ENCODE data around the gene MARCHF6. TPM values are rescaled to one million over a fixed set of nuclear protein-coding genes. Genes with fewer than 3 reads are reported as not detected.

MARCHF6 gene
- total and polyA plus RNA-seq, 2 experiments from 2014 or later, result 70.8 to 77.5 TPM

GRCh38 chr5:10360686-10361085, 7.2 kb downstream of the MARCHF6 start (continued):
- TF ChIP-seq REST (IDR thresholded peaks at IDR 0.05; ENCODE audit: unreplicated experiment) (no peak), ZNF331 (CRISPR knock-in tag; IDR thresholded peaks at IDR 0.05; ENCODE audit: low read depth) (no peak), JUNB (IDR thresholded peaks at IDR 0.05; ENCODE audit: unreplicated experiment) (no peak), EZH2 (IDR thresholded peaks at IDR 0.05; ENCODE audit: low read depth, unreplicated experiment) (no peak), CREB1 (CRISPR knock-in tag; IDR thresholded peaks at IDR 0.05; ENCODE audit: low read depth) (no peak), POLR2AphosphoS5 (IDR thresholded peaks at IDR 0.05; ENCODE audit: low read depth) (no peak), ETS1 (IDR thresholded peaks at IDR 0.05) (no peak)

GRCh38 chr5:10363519-10364185, 10.2 kb downstream of the MARCHF6 start:
- no peak for ATAC-seq
- Histone ChIP-seq H3K4me3 (no peak overlapping the region), H3K27ac (ENCODE audit: low read depth) (no peak overlapping the region), H3K4me1 (ENCODE audit: insufficient read depth) (peaks cover 4% of the 10 kb centered on the region; the same call in 1 of the 2 replicates), H3K4me2 (no peak overlapping the region), H3F3A (replicated peaks; ENCODE audit: low read depth) (no peaks in the 10 kb centered on the region), H3K36me3 (ENCODE audit: insufficient read depth) (peaks cover 3% of the 10 kb centered on the region; the same call in 1 of the 2 replicates), H3K27me3 (ENCODE audit: insufficient read depth) (no peaks in the 10 kb centered on the region), H3K79me2 (replicated peaks; ENCODE audit: insufficient read depth) (peaks cover 100% of the 10 kb centered on the region), H2AFZ (no peak overlapping the region), H3K9me2 (ENCODE audit: insufficient read depth) (no peaks in the 10 kb centered on the region), H4K20me1 (replicated peaks; ENCODE audit: insufficient read depth) (peaks cover 44% of the 10 kb centered on the region)
- Mint-ChIP-seq H3K9me3 (no peaks in the 10 kb centered on the region), H3K27me3 (ENCODE audit: insufficient read depth, low read depth, poor library complexity) (peaks cover 3% of the 10 kb centered on the region), H3K4me1 (peaks cover 10% of the 10 kb centered on the region), H3K4me3 (no peak overlapping the region), H3K27ac (no peak overlapping the region), H3K36me3 (ENCODE audit: low read depth) (peaks cover 3% of the 10 kb centered on the region; the same call in 1 of the 3 replicates)
- DNase-seq (ENCODE audit: low spot score), result no peak
- TF ChIP-seq JUNB (IDR thresholded peaks at IDR 0.05; ENCODE audit: unreplicated experiment) (no peak), REST (IDR thresholded peaks at IDR 0.05; ENCODE audit: unreplicated experiment) (no peak), ZNF331 (CRISPR knock-in tag; IDR thresholded peaks at IDR 0.05; ENCODE audit: low read depth) (no peak), CTCF (conservative IDR thresholded peaks at IDR 0.05; ENCODE audit: low read depth in 2 of 2) (no peak)

Data from GM23338 (cell line).